Frontal cortex (tissue), 4 donors: Measurements from ENCODE around the gene VAMP5. TPM values are rescaled to one million over a fixed set of nuclear protein-coding genes. Genes with fewer than 3 reads are reported as not detected.
A peak's percentile ranks its signal among the peaks of the same experiment; 100 is the strongest.
"Not testable (repeated sequence)": the region's sequence is repeated elsewhere in the genome, so short reads cannot be mapped to it uniquely, and the experiment has no call there.

ENCODE experiments used
- DNase-seq, 2 donors: peaks; one replicate each; pipeline ENCODE4 v3.0.0; 2012; ENCODE audit warnings: low spot score in 2 of 2
- FAIRE-seq: peaks from 2 replicates; lab custom pipeline; 2012; peaks lifted over from hg19 to GRCh38; lab: Jason Lieb, UNC
- total RNA-seq: library from RNA; depleted of rRNA; stranded (reverse); fragments of >200 nt; gene quantifications from one replicate; pipeline ENCODE4 v1.2.3, GENCODE V29; 2014
- donor health status: control.
- donor health status: control.
- donor health status: control.

Gene VAMP5
- total RNA-seq, 1 donor from 2014 or later = 3.3 TPM

DNA sequence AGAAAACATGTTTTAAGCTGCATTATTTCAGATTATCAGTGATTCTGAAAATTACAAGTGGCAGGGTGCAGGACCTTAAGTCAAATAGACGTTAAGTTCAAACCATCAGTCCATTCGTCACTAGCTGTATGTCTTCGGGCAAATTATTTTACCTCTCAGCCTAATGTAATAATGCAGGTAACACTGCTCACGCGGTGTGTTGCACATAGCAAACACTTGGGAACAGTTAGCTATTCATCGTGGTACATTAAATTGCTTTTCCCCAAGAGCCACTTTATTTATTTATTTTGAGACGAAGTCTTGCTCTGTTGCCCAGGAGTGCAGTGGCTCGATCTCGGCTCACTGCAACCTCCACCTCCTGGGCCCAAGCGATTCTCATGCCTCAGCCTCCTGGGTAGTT lies 35.1 kb upstream of the VAMP5 start:
- no peak for FAIRE-seq
- DNase-seq = no peak

DNA sequence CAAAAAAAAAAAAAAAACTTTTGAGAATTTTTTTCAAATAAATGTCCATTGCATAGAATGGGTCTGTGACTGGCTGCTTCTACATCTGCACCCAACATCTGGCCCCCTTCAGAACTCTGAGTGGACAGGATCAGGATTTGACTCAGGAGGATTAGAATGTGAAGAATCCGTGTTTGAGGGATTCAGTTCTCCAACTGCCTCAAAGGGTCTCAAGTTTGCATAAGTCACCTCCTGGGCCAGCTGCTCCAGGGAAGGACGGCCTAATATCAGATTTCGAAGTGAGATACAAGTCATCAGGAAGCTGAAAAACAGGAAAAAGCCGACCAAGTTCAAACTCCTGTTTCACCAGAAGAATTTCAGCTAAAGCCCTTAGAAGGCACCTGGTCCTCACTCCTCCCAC lies 34.4 kb upstream of the VAMP5 start:
- FAIRE-seq (no peak), DNase-seq (no peak)

DNA sequence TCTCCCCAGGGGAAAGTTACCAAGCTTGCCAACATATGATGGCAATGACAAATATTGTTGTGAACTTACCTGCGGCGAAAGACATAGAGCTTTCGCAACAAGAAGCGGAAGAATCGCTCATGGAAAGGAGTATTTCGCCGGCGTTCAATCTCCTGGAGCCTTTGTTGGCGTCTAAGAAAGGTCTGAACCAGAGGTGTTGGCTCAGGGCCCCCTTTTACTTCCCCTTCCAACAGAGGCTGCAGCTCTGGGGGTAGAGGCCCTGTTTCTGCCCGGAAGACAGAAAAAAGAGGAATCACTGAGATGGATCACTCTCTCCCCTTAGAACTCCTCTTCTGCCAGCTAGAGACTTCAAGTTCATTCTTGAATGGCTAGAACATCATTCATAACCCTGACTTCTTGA lies 33.7 kb upstream of the VAMP5 start:
- FAIRE-seq (no peak), DNase-seq (no peak)

DNA sequence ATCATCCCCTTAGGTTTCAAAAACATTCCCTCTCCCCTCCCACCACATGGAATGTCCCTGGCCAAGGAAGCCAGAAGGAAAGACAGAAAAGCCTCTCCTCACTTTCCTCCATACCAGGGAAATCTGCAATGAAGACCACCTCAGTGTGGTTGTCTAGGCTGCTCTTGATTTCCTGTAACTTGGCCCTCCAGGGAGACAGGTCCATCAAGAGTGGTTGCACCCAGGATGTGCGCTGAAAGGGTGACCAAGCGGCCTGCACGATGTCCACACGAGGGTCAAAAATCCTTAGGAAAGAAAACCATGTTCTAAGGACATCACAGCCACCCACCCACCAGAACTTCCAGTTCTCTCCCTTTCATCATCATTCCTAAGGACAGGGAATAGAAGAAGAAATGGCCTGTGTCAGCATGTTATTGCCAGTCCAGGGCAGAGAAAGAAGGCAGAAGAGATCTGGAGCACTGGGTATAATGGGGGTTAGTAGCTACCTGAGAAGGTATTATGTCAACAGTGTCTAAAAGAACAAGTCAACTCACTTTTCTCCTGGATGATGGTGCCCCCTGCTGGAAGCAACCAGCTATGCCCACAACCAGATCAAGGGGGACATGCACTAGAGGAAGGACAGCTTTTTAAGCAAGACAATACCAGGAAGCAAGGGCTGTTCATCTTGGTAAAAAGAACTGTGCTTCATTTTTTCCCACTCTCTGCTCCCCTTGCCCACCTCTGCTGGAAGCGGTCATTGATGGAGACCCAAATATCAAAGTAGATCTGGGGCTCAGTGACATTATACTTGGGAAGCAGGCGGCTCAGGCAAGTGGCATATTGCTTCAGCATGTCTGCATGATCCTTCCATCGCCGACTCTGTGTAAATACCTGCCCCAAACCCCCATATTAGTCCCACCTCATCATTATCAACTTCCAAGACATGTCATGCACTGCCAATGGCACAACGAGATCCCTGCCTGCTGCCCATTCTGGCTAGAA lies 32.2 kb upstream of the VAMP5 start:
- DNase-seq = peak; percentile 44 to 59
- no peak for FAIRE-seq

- no peak for DNase-seq
Measured at GRCh38 chr2:85553184-85553583, 31.0 kb upstream of the VAMP5 start.

DNA sequence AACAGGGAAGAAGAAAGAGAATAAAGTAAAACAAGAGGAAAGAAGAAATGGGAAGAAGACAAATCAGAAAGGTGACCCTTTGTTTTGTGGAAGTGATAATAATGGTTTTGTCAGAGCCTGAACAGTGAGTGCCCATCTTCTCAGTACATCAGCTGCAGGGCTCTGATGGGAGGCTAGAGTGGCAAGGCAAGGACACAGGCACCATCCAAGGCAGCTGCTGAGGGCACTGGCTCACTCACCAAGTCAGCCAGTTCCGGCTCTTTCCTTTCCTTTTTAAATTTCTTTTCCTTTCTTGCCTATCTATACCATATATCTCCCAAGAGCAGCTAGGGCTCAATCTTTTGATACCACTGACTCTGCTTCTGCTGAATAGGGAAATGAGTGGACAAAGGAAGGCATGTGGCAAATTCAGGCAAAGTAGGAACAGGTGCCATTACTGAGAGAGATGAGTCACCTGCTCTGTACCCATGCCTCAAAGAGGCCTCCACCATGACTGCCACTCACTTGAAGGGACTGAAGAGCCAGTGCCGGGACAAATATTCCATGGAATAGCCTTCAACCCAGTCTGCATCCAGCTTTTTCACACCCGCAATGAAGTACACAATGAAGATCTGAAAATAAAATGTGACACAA lies 29.1 kb upstream of the VAMP5 start:
- FAIRE-seq = no peak

More at GRCh38 chr2:85553184-85553583, 31.0 kb upstream of the VAMP5 start:
- no peak for FAIRE-seq

GRCh38 chr2:85557130-85557529 lies 27.1 kb upstream of the VAMP5 start:
- no peak for DNase-seq
- no peak for FAIRE-seq

More for the DNA sequence above, 29.1 kb upstream of the VAMP5 start:
- DNase-seq = no peak

DNA sequence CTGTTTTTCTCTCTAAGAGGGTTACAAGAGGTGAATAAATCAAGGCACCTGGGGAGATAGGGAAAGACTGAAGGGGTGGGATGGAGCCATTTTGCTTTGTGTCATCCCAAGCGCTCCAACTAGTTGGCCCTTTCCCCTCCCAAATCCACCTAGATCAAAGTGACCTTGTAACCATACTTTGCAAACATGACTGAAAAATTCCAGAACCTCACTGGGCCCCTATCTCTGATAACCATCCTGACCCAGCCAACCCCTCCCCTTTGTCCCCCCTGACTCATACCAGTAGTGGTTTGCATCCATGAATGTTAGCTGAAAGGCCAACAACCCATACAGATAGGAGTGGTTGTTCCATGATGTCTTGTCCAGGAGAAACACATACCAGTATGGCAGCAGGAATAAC lies 26.1 kb upstream of the VAMP5 start:
- no peak for FAIRE-seq
- no peak for DNase-seq

DNA sequence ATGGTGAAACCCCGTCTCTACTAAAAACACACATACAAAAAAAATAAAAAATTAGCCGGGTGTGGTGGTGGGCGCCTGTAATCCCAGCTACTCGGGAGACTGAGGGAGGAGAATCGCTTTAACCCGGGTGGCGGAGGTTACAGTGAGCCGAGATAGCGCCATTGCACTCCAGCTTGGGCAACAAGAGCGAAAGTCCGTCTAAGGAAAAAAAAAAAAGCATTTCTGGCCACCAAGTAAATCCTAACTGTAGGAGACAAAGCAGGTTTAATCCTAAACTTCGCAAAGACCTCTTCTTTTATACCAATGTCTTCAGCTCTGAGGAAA lies 23.9 kb upstream of the VAMP5 start:
- not testable (repeated sequence) for DNase-seq, FAIRE-seq

GRCh38 chr2:85560812-85561279 lies 23.4 kb upstream of the VAMP5 start:
- DNase-seq (no peak), FAIRE-seq (no peak)

DNA sequence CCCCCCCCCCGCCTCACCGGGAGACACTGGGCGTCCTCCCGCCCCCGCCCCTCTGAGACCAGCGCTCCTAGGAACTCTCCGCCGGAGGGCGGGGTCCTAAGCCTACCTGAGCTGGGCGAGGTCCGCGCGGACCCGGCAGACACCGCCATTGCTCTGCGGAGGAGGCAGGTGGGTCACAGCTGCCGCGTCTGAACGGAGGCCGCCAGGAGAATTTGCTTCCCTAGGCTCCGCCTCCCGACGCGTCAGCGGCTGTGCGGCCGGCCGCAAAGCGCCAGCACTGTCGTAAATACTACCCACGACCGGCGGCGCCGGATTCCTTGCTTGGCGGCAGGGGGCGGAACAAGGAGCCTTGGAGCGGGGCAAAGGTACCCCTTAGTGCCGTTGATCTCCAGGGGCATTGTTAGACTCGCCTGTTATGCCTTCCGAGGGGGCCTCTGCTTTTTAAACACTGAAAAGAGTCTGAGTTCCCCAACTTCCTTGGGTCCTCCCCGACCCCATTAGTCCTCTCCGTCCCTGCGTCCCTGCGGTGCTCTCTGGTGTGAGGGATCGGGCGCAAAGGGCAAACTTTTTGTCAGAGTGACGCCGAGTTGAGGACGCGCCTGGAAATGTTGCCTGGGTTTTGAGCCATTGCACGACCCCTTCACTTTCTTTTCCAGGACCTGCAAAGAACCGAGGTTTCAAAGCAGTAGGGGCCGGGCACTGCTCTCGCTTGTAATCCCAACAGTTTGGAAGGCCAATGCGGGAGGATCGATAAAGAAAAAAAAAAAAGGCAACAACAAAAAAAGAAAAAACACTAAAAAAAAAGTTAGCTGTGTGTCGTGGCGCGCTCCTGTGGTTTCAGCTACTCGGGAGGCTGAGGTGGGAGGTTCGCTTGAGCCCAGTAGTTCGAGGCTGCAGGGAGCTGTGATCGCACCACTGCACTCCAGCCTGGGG lies 22.7 kb upstream of the VAMP5 start, which contains the start of gene GGCX:
Gene GGCX, minus strand, starts transcription at position 214 of the 933 bp plus-strand sequence. Its CDS starts 65 bp downstream, at position 149.
- FAIRE-seq (no peak), DNase-seq (peak; percentile 75 to 90)

GRCh38 chr2:85564144-85564563 lies 20.1 kb upstream of the VAMP5 start:
- DNase-seq (no peak), FAIRE-seq (no peak)

DNA sequence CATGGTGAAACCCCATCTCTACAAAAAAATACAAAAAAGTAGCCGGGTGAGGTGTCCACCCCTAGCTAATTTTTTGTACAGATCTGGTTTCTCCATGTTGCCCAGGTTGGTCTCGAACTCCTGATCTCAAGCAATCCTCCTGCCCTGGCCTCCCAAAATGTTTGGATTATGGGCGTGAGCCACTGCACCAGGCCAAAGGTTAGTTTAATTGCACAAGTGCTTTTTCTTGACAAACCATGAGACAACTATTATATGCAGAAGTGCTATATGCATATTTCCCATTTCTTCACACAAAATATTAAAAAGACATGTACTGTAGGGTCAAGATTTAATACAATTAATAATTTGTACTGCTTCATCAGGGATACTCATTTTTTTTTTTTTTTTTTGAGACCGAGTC lies 18.0 kb upstream of the VAMP5 start:
- DNase-seq (no peak), FAIRE-seq (no peak)

DNA sequence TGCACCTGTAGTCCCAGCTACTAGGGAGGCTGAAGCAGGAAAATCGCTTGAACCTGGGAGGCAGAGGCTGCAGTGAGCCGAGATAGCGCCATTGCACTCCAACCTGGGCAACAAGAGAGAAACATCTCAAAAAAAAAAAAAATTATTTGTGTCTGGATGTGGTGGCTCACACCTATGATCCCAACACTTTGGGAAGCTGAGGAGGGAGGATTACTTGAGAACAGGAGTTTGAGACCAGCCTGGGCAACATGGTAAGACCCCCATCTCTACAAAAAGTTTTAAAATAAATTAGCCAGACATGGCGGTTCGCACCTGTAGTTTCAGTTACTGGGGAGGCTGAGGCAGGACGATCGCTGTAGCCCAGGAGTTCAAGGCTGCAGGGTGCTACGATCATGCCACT lies 8.5 kb upstream of the VAMP5 start:
- DNase-seq (no peak), FAIRE-seq (no peak)

DNA sequence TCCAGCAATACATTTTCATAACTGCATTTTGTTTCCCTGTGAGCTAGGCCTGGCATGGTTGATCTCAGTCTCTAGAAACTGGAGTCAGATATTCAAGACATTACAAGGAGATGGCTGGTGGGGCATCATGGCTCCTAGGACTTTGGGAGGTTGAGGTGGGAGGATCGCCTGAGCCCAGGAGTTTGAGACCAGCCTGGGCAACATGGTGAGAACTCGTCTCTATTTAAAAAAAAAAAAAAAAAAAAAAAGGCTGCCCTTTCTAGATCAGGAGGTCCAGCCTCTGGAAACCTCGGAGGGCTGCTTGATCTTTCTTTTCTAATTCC lies 7.2 kb upstream of the VAMP5 start:
- no peak for FAIRE-seq
- no peak for DNase-seq

- no peak for FAIRE-seq
- DNase-seq = no peak
Measured at GRCh38 chr2:85577386-85578242, 6.6 kb upstream of the VAMP5 start, which contains the start of gene VAMP8. Gene VAMP8 (plus strand): TSS chr2:85577586. CDS start chr2:85577647, 61 bp downstream.

DNA sequence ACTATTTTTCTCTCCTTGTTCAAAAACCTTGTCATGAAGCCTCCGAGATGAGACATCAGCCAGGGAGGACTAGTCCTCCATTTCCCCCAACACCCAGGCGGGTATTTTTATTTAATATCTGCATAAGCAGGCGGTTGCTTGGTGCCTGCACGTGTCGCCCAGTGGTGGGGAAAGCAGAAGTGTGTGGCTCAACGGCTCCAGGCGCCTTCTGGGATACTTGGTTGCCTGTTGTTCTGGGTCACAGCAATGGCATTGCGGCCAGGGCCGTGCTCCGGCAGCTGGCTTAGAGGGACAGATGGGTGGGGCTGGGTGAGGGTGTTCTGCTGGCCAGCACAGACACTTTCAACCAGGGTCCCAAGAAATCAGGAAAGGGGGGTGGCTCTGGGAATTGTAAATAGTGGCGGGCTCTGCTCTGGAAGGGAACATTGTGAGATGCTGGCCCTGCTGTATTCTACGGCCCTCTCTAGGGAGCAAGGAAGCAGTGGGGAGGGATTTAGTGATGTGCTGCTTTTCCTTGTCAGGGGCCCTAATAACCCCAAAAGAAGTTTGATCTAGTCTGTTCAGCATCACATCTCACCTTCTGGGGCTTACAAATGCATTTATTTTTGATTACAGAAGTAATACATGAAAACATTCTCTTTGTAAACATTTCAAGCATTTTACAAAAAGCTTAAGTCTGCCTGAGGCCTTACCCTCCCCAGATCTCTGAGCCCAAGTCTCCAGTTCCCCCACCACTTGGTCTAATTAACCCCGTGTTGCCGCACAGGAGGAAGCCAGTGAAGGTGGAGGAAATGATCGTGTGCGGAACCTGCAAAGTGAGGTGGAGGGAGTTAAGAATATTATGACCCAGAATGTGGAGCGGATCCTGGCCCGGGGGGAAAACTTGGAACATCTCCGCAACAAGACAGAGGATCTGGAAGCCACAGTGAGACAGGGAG lies 5.7 kb upstream of the VAMP5 start:
- no peak for DNase-seq
- FAIRE-seq = no peak
